Stomach smooth muscle (tissue), 2 donors: ENCODE data around the gene STK40.

Experiments used
- H3K27ac ChIP-seq: one replicate; pipeline ENCODE4 v1.7.0; 2013; ENCODE audit warnings: mild to moderate bottlenecking, low read length, inconsistent platforms
- H3K27me3 ChIP-seq, 2 donors: one replicate each; pipeline ENCODE4 v1.7.0; 2013; ENCODE audit warnings: low read length in 2 of 2; ENCODE audit not compliant: insufficient read depth in 2 of 2, control insufficient read depth in 1 of 2
- H3K36me3 ChIP-seq, 2 donors: one replicate each; pipeline ENCODE4 v1.7.0; 2013; ENCODE audit warnings: low read length in 2 of 2; ENCODE audit not compliant: control insufficient read depth in 2 of 2, insufficient read depth in 2 of 2
- H3K4me1 ChIP-seq: one replicate; pipeline ENCODE4 v1.7.0; 2013; ENCODE audit warnings: low read length; ENCODE audit not compliant: control insufficient read depth, insufficient read depth
- H3K4me3 ChIP-seq, 2 donors: one replicate each; pipeline ENCODE4 v1.7.0; 2013; ENCODE audit warnings: low read length in 2 of 2
- H3K9ac ChIP-seq, 2 donors: one replicate each; pipeline ENCODE4 v1.7.0; 2013; ENCODE audit warnings: low read length in 2 of 2, mild to moderate bottlenecking in 1 of 2
- H3K9me3 ChIP-seq, 2 donors: one replicate each; pipeline ENCODE4 v1.7.0; 2013; ENCODE audit warnings: low read length in 2 of 2; ENCODE audit not compliant: control insufficient read depth in 2 of 2
- donor health status: healthy.
- donor health status: Pancreatic carcinoma.

The STK40 gene

GRCh38 chr1:36343651-36344394, 41.9 kb downstream of the STK40 start:
- H3K9ac ChIP-seq: no peak overlapping the region
- H3K27me3 ChIP-seq: no peaks in the 10 kb centered on the region
- peaks cover 13% of the 10 kb centered on the region for H3K4me1 ChIP-seq
- H3K4me3 ChIP-seq: no peak overlapping the region
- no peaks in the 10 kb centered on the region for H3K9me3 ChIP-seq
- H3K27ac ChIP-seq: no peak overlapping the region
- H3K36me3 ChIP-seq: peaks cover 53 to 54% of the 10 kb centered on the region in 2 donors

- Histone ChIP-seq H3K27me3 (no peaks in the 10 kb centered on the region), H3K36me3 (peaks cover 42 to 44% of the 10 kb centered on the region in 2 donors), H3K4me1 (peaks cover 16% of the 10 kb centered on the region), H3K9me3 (no peaks in the 10 kb centered on the region), H3K9ac (peak overlapping the region in 1 of 2 donors; percentile 29), H3K27ac (no peak overlapping the region), H3K4me3 (no peak overlapping the region)
Measured at GRCh38 chr1:36342426-36343185, 43.1 kb downstream of the STK40 start.

GRCh38 chr1:36341626-36342320, 44.0 kb downstream of the STK40 start:
- H3K9me3 ChIP-seq: no peaks in the 10 kb centered on the region
- H3K27me3 ChIP-seq: no peaks in the 10 kb centered on the region
- H3K36me3 ChIP-seq: peaks cover 36 to 39% of the 10 kb centered on the region in 2 donors

GRCh38 chr1:36339615-36340014, 46.1 kb downstream of the STK40 start:
- H3K27ac ChIP-seq: no peak overlapping the region
- H3K27me3 ChIP-seq: no peaks in the 10 kb centered on the region
- no peak overlapping the region for H3K9ac ChIP-seq
- no peak overlapping the region for H3K4me3 ChIP-seq
- peaks cover 17 to 24% of the 10 kb centered on the region in 2 donors for H3K36me3 ChIP-seq
- H3K4me1 ChIP-seq: peaks cover 16% of the 10 kb centered on the region
- no peaks in the 10 kb centered on the region for H3K9me3 ChIP-seq

More at GRCh38 chr1:36341626-36342320, 44.0 kb downstream of the STK40 start:
- Histone ChIP-seq H3K27ac (no peak overlapping the region), H3K4me3 (no peak overlapping the region), H3K9ac (no peak overlapping the region), H3K4me1 (peaks cover 16% of the 10 kb centered on the region)

- Histone ChIP-seq H3K4me3 (no peak overlapping the region), H3K36me3 (peaks cover 15 to 22% of the 10 kb centered on the region in 2 donors), H3K9me3 (no peaks in the 10 kb centered on the region), H3K9ac (no peak overlapping the region), H3K4me1 (peaks cover 16% of the 10 kb centered on the region), H3K27me3 (no peaks in the 10 kb centered on the region), H3K27ac (no peak overlapping the region)
Measured at GRCh38 chr1:36339215-36339614, 46.5 kb downstream of the STK40 start.

- no peak overlapping the region for H3K27ac ChIP-seq
- peaks cover 5 to 11% of the 10 kb centered on the region in 2 donors for H3K36me3 ChIP-seq
- no peaks in the 10 kb centered on the region for H3K9me3 ChIP-seq
- H3K4me1 ChIP-seq: peaks cover 12% of the 10 kb centered on the region
- H3K4me3 ChIP-seq: no peak overlapping the region
- no peaks in the 10 kb centered on the region for H3K27me3 ChIP-seq
- no peak overlapping the region for H3K9ac ChIP-seq
Measured at GRCh38 chr1:36337830-36338229, 47.9 kb downstream of the STK40 start.

GRCh38 chr1:36330940-36331339, 54.8 kb downstream of the STK40 start:
- Histone ChIP-seq H3K4me3 (no peak overlapping the region), H3K27ac (no peak overlapping the region), H3K9ac (no peak overlapping the region)

GRCh38 chr1:36329817-36330216, 55.9 kb downstream of the STK40 start:
- no peaks in the 10 kb centered on the region for H3K4me1 ChIP-seq
- H3K4me3 ChIP-seq: no peak overlapping the region
- no peak overlapping the region for H3K9ac ChIP-seq
- no peak overlapping the region for H3K27ac ChIP-seq
- no peaks in the 10 kb centered on the region for H3K36me3 ChIP-seq
- no peaks in the 10 kb centered on the region for H3K27me3 ChIP-seq
- H3K9me3 ChIP-seq: no peaks in the 10 kb centered on the region

More at GRCh38 chr1:36330940-36331339, 54.8 kb downstream of the STK40 start:
- Histone ChIP-seq H3K4me1 (no peaks in the 10 kb centered on the region), H3K36me3 (no peaks in the 10 kb centered on the region), H3K9me3 (no peaks in the 10 kb centered on the region), H3K27me3 (no peaks in the 10 kb centered on the region)

- H3K9ac ChIP-seq: no peak overlapping the region
- no peak overlapping the region for H3K27ac ChIP-seq
- H3K4me3 ChIP-seq: no peak overlapping the region
- no peaks in the 10 kb centered on the region for H3K27me3 ChIP-seq
- H3K9me3 ChIP-seq: no peaks in the 10 kb centered on the region
- peaks cover 8% of the 10 kb centered on the region for H3K4me1 ChIP-seq
- H3K36me3 ChIP-seq: no peaks in the 10 kb centered on the region
Measured at GRCh38 chr1:36328713-36329112, 57.0 kb downstream of the STK40 start.

GRCh38 chr1:36328088-36328480, 57.6 kb downstream of the STK40 start:
- H3K9me3 ChIP-seq: no peaks in the 10 kb centered on the region
- H3K4me1 ChIP-seq: peaks cover 10% of the 10 kb centered on the region
- no peak overlapping the region for H3K27ac ChIP-seq
- no peaks in the 10 kb centered on the region for H3K36me3 ChIP-seq
- H3K4me3 ChIP-seq: no peak overlapping the region
- no peak overlapping the region for H3K9ac ChIP-seq
- H3K27me3 ChIP-seq: no peaks in the 10 kb centered on the region
